Raji (cell line): Measurements from ENCODE around the gene BRD7.

Experiments used
- POLR2A ChIP-seq: IDR thresholded peaks from 2 replicates; pipeline ENCODE4 v1.6.1; 2011; ENCODE audit warnings: low read depth, low read length, control low read depth; ENCODE audit not compliant: insufficient read depth

The BRD7 gene

DNA sequence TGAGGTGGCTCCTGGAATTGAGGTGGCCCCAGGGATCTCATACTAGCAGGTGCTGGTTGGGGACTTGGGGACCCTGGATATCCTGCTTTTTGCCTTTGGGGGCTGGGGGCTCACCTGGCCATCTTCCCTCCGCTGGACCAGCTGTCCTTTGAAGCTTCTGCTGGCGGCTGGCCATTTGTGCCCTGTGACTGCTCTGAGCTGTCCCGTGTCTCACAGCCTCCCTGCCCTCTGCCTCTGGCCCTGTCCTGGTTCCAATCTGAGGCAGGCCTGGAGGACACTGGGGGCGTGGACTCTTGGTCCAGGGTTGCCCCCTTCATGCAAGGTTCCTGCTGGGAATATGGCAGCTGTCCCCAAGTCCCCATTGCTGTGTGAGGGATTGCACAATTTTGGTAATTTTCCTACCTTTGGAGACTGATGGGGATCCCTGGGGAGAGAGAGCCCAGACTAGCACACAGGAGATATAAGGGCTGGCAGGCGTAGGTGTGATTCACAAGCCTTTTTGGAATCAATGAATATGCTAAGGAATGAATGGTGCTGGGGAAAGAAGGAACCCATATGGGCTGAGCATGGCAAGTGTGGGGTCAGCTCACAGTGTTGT is 83.3 kb downstream of the BRD7 start:
- no peak for TF ChIP-seq POLR2A

DNA sequence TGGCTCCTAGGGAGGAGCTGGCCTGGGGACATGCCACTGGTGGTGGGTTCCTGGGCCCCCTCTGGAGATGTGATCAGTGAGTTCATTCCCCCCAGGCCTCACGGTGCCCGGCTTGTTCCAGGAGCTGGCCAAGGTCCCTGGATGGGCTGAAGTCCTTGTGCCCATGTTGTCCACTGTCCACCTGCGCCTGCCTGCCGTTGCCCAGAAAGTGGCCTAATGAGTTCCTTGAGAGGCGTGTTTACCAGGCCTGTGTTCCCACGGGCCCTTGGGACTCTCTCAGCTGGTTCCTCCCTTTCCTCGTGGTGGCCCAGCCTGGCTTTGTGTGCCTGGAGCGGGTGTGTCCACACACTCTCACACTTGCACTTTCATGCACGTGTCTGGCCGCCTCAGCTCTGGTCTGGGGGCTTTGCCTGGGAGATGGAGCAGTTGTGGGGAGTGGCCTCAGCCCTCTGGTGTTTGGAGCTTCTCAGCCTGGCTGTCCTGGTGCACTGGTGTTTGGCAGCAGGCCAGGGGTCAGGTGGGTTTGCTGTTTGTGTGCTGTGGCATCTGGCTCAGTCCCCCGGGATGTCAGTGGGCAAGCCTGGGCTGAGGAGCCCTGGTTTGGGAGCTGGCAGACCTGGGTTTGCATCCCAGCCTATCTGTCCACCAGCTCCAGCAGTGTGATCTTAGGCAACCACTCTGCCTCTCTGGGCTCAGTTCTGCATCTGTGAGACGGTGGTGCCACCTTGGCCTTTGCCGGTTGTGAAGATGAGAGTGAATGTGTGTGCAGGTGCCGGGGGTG is 84.5 kb downstream of the BRD7 start:
- TF ChIP-seq POLR2A, result no peak

DNA sequence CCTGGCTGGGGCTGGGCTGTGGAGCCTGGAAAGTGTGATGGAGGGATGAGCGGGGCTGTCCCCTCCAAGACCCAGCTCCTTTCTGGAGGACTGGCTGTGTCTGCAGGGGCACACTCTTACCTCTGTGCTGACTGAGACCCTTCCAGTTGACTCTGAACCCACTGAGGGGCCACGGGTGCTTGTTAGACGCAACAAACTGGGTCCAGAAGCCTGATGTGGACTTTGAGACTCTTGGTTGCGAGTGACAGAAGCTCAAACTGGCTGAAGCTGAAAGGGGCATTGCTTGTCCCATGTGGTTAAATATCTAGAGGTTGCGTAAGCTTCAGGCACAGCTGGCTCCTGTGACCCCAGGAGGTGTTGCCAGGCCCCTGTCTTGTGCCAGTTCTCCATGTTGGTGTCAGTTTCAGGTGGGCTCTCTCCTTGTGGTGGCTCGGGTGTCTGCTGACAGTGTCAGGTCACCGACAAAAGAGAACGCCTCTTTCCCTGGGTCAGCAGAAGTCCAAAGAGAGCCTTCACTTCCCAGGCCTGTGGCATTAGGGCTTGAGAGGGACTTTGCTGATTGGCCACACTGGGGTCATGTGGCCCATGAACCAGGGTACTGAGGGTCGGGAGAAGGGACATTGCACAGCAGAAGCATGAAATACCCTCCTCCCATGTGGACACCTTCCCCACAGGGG is 85.7 kb downstream of the BRD7 start:
- TF ChIP-seq POLR2A, result no peak

- TF ChIP-seq POLR2A, result no peak
Observed at GRCh38 chr16:50282010-50282538, 86.7 kb downstream of the BRD7 start.

- TF ChIP-seq POLR2A, result no peak
Observed at GRCh38 chr16:50281391-50282009, 87.3 kb downstream of the BRD7 start.

- TF ChIP-seq POLR2A, result no peak
Observed at GRCh38 chr16:50280932-50281331, 87.9 kb downstream of the BRD7 start.

- no peak for TF ChIP-seq POLR2A
Observed at GRCh38 chr16:50279504-50279865, 89.3 kb downstream of the BRD7 start.

DNA sequence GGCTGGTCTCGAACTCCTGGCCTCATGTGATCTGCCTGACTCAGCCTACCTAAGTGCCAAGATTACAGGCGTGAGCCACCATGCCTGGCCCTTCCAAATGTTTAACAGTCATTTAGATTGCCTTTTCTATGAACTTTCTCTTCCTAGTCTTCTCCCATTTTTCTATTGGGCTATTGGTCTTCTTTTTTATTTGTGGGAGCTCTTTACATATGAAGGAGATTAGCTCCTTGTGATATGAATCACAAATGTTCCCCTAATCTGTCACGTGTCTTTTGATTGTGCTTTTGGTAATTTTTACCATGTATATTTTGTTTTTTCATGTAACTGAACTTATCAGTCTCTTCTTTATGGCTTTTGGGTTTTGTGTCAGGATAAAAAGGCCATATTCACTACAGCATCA is 90.5 kb downstream of the BRD7 start:
- no peak for TF ChIP-seq POLR2A

- no peak for TF ChIP-seq POLR2A
Observed at GRCh38 chr16:50276801-50277555, 91.8 kb downstream of the BRD7 start.

DNA sequence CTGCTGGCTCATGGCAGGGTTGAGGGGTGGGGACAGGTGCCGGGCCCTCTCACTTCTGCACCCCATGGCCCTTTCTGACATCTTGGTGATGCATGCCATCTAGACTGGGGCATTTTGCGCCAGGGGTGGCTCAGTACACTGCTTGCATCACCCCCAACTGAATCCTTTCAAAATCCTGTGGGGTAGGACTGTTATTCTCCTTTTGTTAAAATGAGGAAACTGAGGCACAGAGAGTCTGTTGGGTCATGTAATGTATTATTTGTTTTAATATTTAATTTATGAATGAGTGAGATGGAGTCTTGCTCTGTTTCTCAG is 92.5 kb downstream of the BRD7 start:
- TF ChIP-seq POLR2A, result no peak

DNA sequence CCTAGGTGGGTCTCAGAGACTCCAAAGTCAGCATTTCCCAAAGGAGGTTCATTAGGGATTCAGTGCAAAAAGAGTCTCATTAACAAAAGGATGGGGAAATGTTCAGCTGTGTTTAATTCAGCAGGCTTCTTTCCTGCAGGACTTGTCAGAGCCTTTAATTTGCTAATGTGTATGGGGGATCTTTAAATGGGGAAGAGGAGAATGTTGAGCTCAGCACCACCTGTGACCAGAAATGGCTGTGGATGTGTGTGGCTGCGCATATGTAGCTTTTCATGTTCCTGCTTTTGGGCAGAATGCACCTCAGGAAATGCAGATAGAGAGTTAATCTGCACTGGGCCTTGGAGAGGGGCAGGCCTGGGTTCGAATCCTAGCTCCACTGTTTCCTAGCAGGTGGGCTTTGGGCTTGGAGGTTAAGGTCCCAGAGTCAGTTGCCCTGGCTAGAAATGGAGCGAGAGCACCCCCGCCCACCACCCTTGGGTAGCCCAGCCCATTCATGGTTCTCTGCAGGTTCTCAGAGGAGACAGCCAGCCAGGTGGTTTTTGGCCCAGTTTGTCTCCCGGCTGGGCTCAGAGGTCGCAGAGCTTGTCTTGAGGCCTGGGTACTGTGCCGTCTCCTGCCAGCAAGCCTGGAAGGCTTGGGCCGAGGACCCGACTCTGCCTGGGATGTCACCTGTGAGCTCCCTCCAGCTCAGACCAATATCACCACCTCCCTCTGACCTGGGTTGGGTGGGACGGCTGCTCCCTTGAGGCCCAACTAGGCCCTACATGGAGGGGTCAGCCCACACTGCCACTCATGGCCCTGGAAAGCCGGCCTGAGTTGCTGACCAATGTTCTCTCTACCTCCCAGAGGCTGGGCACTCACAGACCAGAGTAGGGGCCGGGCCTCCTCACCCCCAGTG is 93.1 kb downstream of the BRD7 start:
- TF ChIP-seq POLR2A, result no peak

DNA sequence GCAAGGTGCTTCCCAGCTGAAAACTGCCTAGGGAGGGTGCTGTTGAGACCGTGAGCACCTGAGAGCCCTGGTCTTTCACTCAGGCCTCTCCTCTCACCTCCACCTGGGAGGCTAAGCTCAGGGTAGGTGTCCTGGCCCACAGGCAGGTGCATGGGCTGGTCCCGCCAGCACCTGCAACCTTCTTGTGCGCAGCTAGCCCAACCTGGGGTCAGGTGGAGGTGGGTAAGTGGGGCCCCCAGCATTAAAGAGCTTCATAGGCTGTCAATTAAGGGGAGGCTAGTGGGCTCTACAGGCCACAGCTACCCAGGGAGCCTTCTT is 93.7 kb downstream of the BRD7 start:
- TF ChIP-seq POLR2A, result no peak

DNA sequence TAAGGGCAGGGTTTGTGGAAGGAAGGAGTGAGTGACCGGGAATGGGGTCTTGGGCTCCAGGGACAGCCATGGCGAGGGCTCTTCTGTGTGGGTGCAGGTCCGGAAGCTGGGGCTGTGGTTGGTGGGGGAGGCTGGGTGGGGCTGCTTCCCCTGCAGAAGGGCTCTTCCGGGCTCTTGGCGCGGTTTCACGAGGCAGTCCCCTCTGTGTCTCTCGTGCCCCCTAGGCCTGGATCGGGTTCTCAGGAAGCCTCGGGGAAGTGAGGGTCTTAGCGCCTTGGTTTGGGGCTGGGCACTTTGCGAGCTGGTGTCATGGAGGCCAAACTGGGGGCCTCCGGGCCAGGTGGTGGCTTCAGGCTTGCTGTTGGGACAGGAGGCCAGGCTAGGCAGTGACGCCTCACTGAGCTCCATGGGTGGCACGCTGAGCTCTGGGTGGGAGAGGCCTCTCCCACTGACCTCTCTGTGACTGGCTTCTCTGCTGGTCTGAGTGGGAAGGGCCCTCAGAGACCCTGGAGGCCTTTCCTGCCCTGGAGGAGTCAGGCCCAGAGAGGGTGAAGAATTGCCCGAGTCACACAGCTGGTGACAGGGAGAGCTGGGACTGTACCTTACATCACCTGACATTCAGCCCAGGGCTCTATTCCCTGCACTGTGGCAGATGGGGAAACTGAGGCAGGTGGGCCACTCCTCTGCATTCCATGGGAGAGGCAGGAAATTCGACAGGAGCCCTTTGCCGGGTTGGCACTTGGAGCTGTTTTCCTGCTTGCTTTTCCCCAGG is 94.3 kb downstream of the BRD7 start:
- TF ChIP-seq POLR2A, result peak; percentile 40; the same call in 1 of the 2 replicates
